K562 treated with DMSO at 1 percent for 4 hours (cell line): Measurements from ENCODE around the gene RGSL1. TPM values are rescaled to one million over a fixed set of nuclear protein-coding genes. Genes with fewer than 3 reads are reported as not detected.

Source experiments
- total RNA-seq: library from RNA; unstranded; fragments of 300-600 nt; gene quantifications from 2 replicates; pipeline ENCODE4 v1.2.3, GENCODE V29; 2022; ENCODE audit not compliant: insufficient read depth

RGSL1 gene
- not detected in 2 replicates for total RNA-seq

GRCh38 chr1:182450087-182450486 lies at the start of gene RGSL1:
Gene RGSL1 (plus strand): TSS chr1:182450146. CDS start chr1:182450166, 20 bp downstream.

DNA sequence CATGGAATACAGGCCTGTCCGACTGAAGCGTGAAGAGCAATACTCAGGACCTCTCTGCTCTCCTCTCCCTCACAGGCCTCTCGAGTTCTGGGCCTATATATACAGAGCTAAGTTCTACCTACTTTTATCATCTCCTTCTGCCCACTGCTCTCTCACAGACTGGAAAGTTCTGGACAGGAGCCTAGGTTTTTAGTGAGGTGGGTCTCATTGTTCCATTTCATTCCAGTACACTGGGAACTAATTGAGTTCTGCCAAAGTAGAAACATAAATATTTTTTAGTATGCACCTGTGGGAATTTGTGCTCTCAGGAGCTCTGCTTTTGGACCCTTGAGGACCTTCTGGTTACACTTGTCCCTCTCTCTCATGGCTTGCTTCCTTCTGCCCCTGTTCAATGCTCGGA lies 49.4 kb upstream of the RGSL1 start, which contains the start of gene TEDDM1:
TSS of gene TEDDM1 (minus strand) at position 101 of the 400 bp plus-strand sequence. CDS start 182 bp downstream, outside the sequence.

DNA sequence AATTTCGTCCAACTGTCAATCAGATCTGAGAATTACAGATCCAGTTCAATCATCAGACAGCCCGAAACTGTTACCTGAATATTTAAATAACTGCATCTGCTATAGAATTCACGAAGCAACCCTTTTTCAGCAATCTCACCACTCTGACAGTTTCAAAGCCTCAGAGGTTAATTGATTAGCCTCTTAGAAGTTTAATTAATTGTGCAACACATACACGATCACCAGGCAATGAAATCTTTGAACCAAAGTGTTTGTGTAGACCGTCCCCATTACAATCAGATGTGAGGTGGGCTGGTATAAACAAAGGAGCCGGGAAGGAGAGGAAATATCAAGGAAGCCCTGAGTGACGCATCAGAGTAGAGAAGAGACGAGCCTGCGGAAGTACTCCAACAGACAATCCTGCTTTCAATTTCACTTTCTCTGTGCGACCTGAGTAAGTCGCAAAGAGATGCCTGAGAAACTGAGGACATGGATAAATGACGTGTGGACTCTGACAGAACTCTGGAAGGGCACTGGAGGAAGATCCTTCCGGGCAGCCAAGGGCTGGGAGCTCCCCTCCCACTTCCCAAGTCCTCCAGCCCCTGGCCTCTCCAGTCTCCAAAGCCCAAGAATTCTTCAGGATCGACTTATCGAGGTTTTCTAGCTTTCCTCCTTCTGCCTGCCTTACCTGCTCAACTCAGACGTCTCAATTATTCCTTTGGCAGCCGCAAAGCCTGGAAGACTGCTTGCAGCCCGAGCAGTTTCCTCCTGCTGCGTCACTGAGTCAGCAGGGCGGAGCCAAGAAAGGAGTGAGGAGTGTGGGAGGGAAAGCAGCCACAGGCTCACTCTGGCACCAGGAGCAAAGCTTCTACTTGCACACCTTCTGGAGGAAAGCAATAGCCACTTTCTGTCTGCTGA lies 138.8 kb downstream of the RGSL1 start, which contains the start of gene RNASEL:
TSS of gene RNASEL (minus strand) at position 757 of the 897 bp plus-strand sequence. CDS start 2,450 bp downstream, outside the sequence.

DNA sequence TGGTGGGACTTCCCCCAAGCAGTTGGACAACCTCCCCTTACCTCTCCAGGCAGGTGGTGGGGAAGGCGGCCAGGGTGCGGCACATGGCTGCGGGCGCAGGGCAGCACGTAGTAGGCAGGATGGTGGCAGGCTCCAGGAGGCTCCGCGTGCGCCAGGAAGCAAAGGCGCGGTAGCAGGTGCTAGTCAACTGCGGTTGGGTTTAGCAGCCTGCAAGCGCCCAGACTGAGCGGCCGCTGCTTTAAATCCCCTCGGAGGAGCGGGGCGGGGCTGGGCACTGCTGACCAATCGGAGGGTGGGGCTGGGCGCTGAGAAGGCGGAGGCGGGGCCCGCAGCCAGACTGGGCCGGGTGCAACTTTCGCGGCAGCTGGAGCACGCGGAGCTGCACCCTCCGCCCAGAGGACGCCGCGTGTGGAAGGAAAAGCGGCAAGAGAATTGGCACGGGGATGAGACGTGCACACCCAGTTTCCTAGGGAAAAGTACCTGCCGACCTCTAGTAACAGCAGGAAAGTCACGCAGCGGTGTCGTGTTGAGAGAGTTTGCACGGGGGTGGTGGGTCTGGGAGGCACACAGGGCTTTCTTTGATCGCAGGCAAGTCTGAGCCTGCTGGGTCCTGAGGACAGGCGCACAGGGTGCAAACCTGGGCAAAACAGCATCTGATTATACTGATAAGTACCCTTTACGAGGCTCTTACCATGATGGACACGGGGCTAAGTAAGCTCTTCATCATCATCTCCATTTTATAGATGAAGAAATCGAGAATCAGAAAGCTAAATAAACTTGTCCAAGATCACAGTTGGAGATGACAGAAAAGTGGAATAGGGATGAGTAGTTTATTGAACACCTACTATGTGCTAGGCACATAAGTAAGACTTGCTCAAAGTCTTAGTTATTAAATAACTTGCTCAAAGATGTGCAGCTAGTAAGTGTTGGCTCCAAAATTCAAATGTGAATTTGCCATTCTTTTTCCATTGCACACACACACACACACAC lies 154.5 kb downstream of the RGSL1 start, which contains the start of gene RGS16:
TSS of gene RGS16 (minus strand) at position 215 of the 990 bp plus-strand sequence. CDS start at position 85, 130 bp downstream.

Other genes with a start within 250 kb of the RGSL1 start
- 474 and 479 TPM in 2 replicates for gene GLUL, start 58.4 kb upstream of the RGSL1 start, total RNA-seq
- gene TEDDM1, start 49.5 kb upstream of the RGSL1 start, total RNA-seq, result not detected in 2 replicates
- gene RNASEL, start 139.1 kb downstream of the RGSL1 start, total RNA-seq, result 4.3 and 7.3 TPM in 2 replicates
- gene RGS16, start 154.2 kb downstream of the RGSL1 start, total RNA-seq, result 0.51 and 0.98 TPM in 2 replicates
- not detected in 2 replicates for gene RGS8, start 234.4 kb downstream of the RGSL1 start, total RNA-seq